Calu3 (cell line): ENCODE data around the gene SYMPK. TPM values are rescaled to one million over a fixed set of nuclear protein-coding genes. Genes with fewer than 3 reads are reported as not detected.

Experiments used
- BruUV-seq: library from RNA; stranded (reverse); fragments of 400-500 nt; replicated peaks from 2 replicates; lab custom pipeline; 2021; lab: Mats Ljungman, UMichigan
- CTCF ChIA-PET: fragments of 300-600 bp; sonication (Branson Sonifier 250); formaldehyde crosslinking; loops from one replicate; lab custom pipeline; 2022; ENCODE audit warnings: antibody characterized with exemption; lab: Charles Lee
- DNase-seq: peaks from one replicate; pipeline ENCODE4 v3.0.0; 2022
- H3K27ac Mint-ChIP-seq: one replicate; pipeline ENCODE4 v1.8.0; 2022; ENCODE audit warnings: mixed read lengths; ENCODE audit not compliant: unreplicated experiment
- H3K27me3 Mint-ChIP-seq: one replicate; pipeline ENCODE4 v1.8.0; 2022; ENCODE audit warnings: mixed read lengths; ENCODE audit not compliant: unreplicated experiment
- H3K36me3 Mint-ChIP-seq: one replicate; pipeline ENCODE4 v1.8.0; 2022; ENCODE audit warnings: mild to moderate bottlenecking, moderate library complexity, mixed read lengths; ENCODE audit not compliant: insufficient read depth, unreplicated experiment
- H3K4me1 Mint-ChIP-seq: one replicate; pipeline ENCODE4 v1.8.0; 2022; ENCODE audit warnings: mild to moderate bottlenecking, low read depth, mixed read lengths; ENCODE audit not compliant: unreplicated experiment
- H3K4me3 Mint-ChIP-seq: one replicate; pipeline ENCODE4 v1.8.0; 2022; ENCODE audit warnings: mild to moderate bottlenecking, low read depth, moderate library complexity, mixed read lengths; ENCODE audit not compliant: unreplicated experiment
- H3K9me3 Mint-ChIP-seq: one replicate; pipeline ENCODE4 v1.8.0; 2022; ENCODE audit warnings: low read depth, mixed read lengths; ENCODE audit not compliant: unreplicated experiment
- CTCF ChIP-seq: fragments of 200-600 bp; IDR thresholded peaks from one replicate; pipeline ENCODE4 v1.8.0; 2022; ENCODE audit warnings: antibody characterized with exemption; ENCODE audit not compliant: unreplicated experiment
- intact Hi-C: fragments of 100-400 bp; cut with micrococcal nuclease; formaldehyde crosslinking; loops from one replicate; pipeline ENCODE4 v1.10.0; 2022; ENCODE audit not compliant: unreplicated experiment
- total RNA-seq: library from RNA; stranded (reverse); gene quantifications from 2 replicates; pipeline ENCODE4 v1.2.3, GENCODE V29; 2022

Gene SYMPK
- total RNA-seq, 1 experiment from 2014 or later = 130 TPM

GRCh38 chr19:45823182-45823581 is 39.8 kb downstream of the SYMPK start:
- Mint-ChIP-seq H3K27me3 (no peaks in the 10 kb centered on the region), H3K27ac (no peak overlapping the region), H3K4me1 (no peaks in the 10 kb centered on the region), H3K4me3 (no peak overlapping the region), H3K9me3 (no peaks in the 10 kb centered on the region), H3K36me3 (peaks cover 65% of the 10 kb centered on the region)
- no TSS peak for BruUV-seq
- DNase-seq = no peak
- intact Hi-C loops = no loop called here
- CTCF ChIA-PET = interaction anchor here (0.7 kb wide), 1 partner anchor 62 kb away, joined by 3 read pairs; no protein-coding TSS in a partner anchor
- no peak for TF ChIP-seq CTCF

GRCh38 chr19:45822716-45823115 is 40.2 kb downstream of the SYMPK start:
- Mint-ChIP-seq H3K36me3 (peaks cover 62% of the 10 kb centered on the region), H3K9me3 (no peaks in the 10 kb centered on the region), H3K27ac (no peak overlapping the region), H3K4me1 (no peaks in the 10 kb centered on the region), H3K4me3 (no peak overlapping the region), H3K27me3 (no peaks in the 10 kb centered on the region)
- DNase-seq = no peak
- CTCF ChIA-PET = no interaction called here
- BruUV-seq = no TSS peak
- intact Hi-C loops = no loop called here
- no peak for TF ChIP-seq CTCF

- Mint-ChIP-seq H3K27ac (peak overlapping the region; percentile 70), H3K4me1 (no peaks in the 10 kb centered on the region), H3K27me3 (no peaks in the 10 kb centered on the region), H3K36me3 (peaks cover 60% of the 10 kb centered on the region), H3K4me3 (no peak overlapping the region), H3K9me3 (no peaks in the 10 kb centered on the region)
- no peak for DNase-seq
- CTCF ChIA-PET = no interaction called here
- no peak for TF ChIP-seq CTCF
- BruUV-seq = no TSS peak
- intact Hi-C loops = no loop called here
These were observed 41.4 kb downstream of the SYMPK start for GRCh38 chr19:45821570-45821969.

- intact Hi-C loops = no loop called here
- H3K27ac Mint-ChIP-seq = peak overlapping the region; percentile 70
- CTCF ChIA-PET = no interaction called here
- H3K4me3 Mint-ChIP-seq = no peak overlapping the region
- TF ChIP-seq CTCF = no peak
- H3K4me1 Mint-ChIP-seq = no peaks in the 10 kb centered on the region
- peaks cover 57% of the 10 kb centered on the region for H3K36me3 Mint-ChIP-seq
- no peak for DNase-seq
- no peaks in the 10 kb centered on the region for H3K27me3 Mint-ChIP-seq
- H3K9me3 Mint-ChIP-seq = no peaks in the 10 kb centered on the region
- BruUV-seq = no TSS peak
These were observed 41.8 kb downstream of the SYMPK start for GRCh38 chr19:45821103-45821521.
